GM21619 (cell line): ENCODE data around the gene KIFC1.

Experiments
- ATAC-seq: cut with Tn5 transposase; IDR thresholded peaks from one replicate; pipeline ENCODE4 v1.9.1; 2021; ENCODE audit not compliant: unreplicated experiment

The KIFC1 gene

GRCh38 chr6:33410050-33410710 lies 18.6 kb downstream of the KIFC1 start:
- peak; percentile 66 for ATAC-seq

GRCh38 chr6:33410711-33411631 lies 19.3 kb downstream of the KIFC1 start, which contains the start of gene PHF1:
TSS of gene PHF1 (plus strand) at chr6:33411014. CDS start at chr6:33412264, 1,250 bp downstream.
- ATAC-seq: peak; percentile 42

GRCh38 chr6:33411632-33412005 lies 20.0 kb downstream of the KIFC1 start:
- no peak for ATAC-seq

- ATAC-seq: no peak
Observed at GRCh38 chr6:33412140-33413009, 20.8 kb downstream of the KIFC1 start.

- ATAC-seq: no peak
Observed at GRCh38 chr6:33413241-33414120, 21.9 kb downstream of the KIFC1 start.

- ATAC-seq: no peak
Observed at GRCh38 chr6:33414592-33415271, 23.1 kb downstream of the KIFC1 start.

- no peak for ATAC-seq
Observed at GRCh38 chr6:33415831-33416230, 24.2 kb downstream of the KIFC1 start.

GRCh38 chr6:33416386-33417127 lies 24.9 kb downstream of the KIFC1 start:
- ATAC-seq: no peak

GRCh38 chr6:33417128-33417902 lies 25.7 kb downstream of the KIFC1 start:
- no peak for ATAC-seq

GRCh38 chr6:33417903-33418689 lies 26.5 kb downstream of the KIFC1 start, which contains the start of gene CUTA:
TSS of gene CUTA (minus strand) at chr6:33418107. CDS start at chr6:33418000, 107 bp downstream.
- ATAC-seq: peak; percentile 82

- ATAC-seq: no peak
Observed at GRCh38 chr6:33418690-33419291, 27.2 kb downstream of the KIFC1 start.

- no peak for ATAC-seq
Observed at GRCh38 chr6:33419580-33420490, 28.2 kb downstream of the KIFC1 start, which contains the start of gene SYNGAP1. TSS of gene SYNGAP1 (plus strand) at chr6:33420065. CDS start at chr6:33420265, 200 bp downstream.

GRCh38 chr6:33420491-33421343 lies 29.1 kb downstream of the KIFC1 start:
- no peak for ATAC-seq

- ATAC-seq: no peak
Observed at GRCh38 chr6:33421344-33421643, 29.7 kb downstream of the KIFC1 start.

- no peak for ATAC-seq
Observed at GRCh38 chr6:33423777-33424176, 32.2 kb downstream of the KIFC1 start.
